Measurements from ENCODE around the gene SGPP2.

Gene SGPP2

DNA sequence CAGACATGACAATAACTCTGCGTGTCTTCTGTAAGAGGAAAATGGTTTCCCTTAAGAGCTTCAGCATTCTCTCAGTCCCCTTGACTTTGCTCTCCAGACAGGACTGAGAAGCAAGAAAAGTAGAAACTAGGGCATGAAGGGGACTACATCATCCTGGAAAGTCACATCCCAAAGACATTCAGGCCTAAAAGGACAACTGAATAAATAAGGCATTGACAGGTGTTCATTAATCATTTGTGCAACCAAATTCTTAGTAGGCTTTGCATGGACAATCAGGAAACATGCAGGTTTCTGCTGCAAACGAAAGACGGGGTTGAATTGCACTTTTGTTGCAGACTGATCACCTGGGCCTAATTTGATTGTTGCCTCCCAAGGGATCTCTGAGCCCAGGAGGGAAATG lies 1.2 kb upstream of the SGPP2 start:
- Histone ChIP-seq H3K4me3 (no peak overlapping the region), H3K27ac (no peak overlapping the region), H3K36me3 (no peaks in the 10 kb centered on the region), H3K9ac (no peak overlapping the region), H3K9me3 (replicated peaks in 1 of 11) (peaks cover 7 to 26% (median 19%) of the 10 kb centered on the region in 11 experiments; a peak in 21 of 22 replicates), H3K4me2 (no peak overlapping the region), H3K27me3 (no peaks in the 10 kb centered on the region), H3K4me1 (0 out of 20 replicates have a peak, but pooled peaks cover 0 to 7% (median 0%) of the 10 kb centered on the region in 10 experiments), H4K20me1 (no peaks in the 10 kb centered on the region)
- TF ChIP-seq Cebpa-rat (IDR thresholded peaks at IDR 0.05), result no peak

DNA sequence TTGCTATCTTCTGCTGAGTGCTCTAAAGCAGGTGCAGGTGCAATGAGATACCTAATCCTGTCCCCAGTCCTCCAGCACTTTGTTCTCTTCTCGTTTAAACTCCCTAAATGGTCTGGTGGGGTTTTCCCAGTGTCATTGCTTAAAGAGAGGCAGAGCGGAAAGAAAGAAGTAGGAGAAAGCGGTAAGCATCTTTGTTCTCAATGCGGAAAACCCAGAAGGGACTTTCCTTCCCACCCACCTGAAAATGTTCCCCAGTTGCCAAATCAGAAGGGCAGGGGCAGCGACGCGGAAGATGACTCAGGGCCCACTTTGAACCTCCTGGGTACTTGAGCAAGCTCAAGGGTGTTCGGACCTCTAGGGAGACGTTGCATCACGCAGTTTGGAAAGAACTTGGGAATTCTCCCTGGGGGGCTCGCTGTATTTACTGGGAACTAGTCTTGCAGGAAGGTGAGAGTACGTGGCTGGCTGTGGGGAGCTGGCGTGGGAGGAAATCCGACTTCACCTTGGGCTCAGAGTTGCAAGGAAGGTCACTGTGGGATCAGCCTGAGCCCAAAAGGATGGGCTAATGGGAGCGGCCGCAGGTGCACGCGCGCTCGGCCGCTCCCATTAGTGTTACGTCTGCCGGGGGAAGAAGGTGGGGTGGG lies 589 bp upstream of the SGPP2 start:
- no peak overlapping the region for H3K4me2 ChIP-seq
- no peak for TF ChIP-seq Cebpa-rat (IDR thresholded peaks at IDR 0.05)
- H3K9ac ChIP-seq, result no peak overlapping the region
- H3K27ac ChIP-seq, result no peak overlapping the region
- no peaks in the 10 kb centered on the region for H3K27me3 ChIP-seq
- H3K9me3 ChIP-seq (replicated peaks in 1 of 11), result peaks cover 7 to 26% (median 19%) of the 10 kb centered on the region in 11 experiments; a peak in 21 of 22 replicates
- H3K36me3 ChIP-seq, result no peaks in the 10 kb centered on the region
- H4K20me1 ChIP-seq, result no peaks in the 10 kb centered on the region
- 0 out of 20 replicates have a peak, but pooled peaks cover 0 to 7% (median 0%) of the 10 kb centered on the region in 10 experiments for H3K4me1 ChIP-seq
- no peak overlapping the region for H3K4me3 ChIP-seq

DNA sequence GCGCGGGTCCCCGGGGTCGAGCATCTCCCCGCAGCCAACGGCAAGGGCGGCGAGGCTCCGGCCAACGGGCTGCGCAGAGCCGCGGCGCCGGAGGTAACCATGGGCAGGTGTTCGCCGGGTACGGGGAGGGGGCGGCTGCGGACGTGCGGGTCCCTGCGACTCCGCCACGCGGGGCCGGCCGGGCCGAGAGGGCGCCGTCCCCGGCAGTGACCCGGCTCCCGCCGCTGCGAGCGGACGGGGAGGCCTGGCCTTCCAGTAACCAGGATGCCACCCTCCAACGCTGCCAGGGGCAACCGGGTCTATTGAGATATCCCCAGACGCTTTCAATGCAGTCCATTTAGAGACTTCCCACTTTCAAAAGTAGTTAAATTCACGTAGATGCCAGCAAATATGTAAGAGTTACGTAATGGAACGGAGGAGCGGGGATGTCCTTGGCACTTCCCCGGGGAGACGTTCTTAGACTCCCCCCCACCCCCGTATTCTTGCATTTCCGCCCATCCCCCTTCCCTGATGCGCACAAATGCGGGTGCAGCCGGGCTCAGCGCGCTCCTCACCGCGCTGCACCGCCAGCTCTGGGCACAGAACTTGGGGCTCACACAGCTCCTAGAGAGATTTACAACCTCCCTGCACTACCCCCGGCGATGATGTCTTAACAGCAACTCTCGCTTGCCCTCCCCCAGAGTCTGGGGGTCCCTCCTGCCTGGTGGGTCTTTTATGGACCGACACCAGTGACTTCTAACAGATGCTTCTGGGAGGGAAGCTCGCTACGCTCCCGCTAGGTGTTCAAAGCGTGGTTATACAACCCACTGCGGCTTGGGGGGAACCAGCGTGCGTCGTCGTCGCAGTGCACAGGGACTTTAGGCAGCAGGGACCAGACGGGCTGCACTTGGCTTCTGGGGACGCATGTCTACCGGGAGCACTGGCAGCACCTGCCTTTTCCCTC lies 657 bp downstream of the SGPP2 start:
- Histone ChIP-seq H3K27me3 (no peaks in the 10 kb centered on the region), H3K4me3 (no peak overlapping the region)

GRCh38 chr2:222427646-222428301 lies 3.4 kb downstream of the SGPP2 start:
- Histone ChIP-seq H3K4me2 (peak overlapping the region in 2 of 11 experiments; percentile 8 to 28; a peak in 1 of 22 replicates), H3K36me3 (no peaks in the 10 kb centered on the region), H3K9ac (no peak overlapping the region), H3K4me1 (0 out of 20 replicates have a peak, but pooled peaks cover 0 to 7% (median 0%) of the 10 kb centered on the region in 10 experiments), H3K27ac (no peak overlapping the region), H4K20me1 (no peaks in the 10 kb centered on the region), H3K4me3 (no peak overlapping the region), H3K27me3 (no peaks in the 10 kb centered on the region), H3K9me3 (replicated peaks in 1 of 11) (peaks cover 10 to 42% (median 20%) of the 10 kb centered on the region in 11 experiments; a peak in 21 of 22 replicates)
- no peak for TF ChIP-seq Cebpa-rat (IDR thresholded peaks at IDR 0.05)

More for the DNA sequence above, 657 bp downstream of the SGPP2 start:
- Histone ChIP-seq H3K9ac (no peak overlapping the region), H3K9me3 (replicated peaks in 1 of 11) (peaks cover 10 to 35% (median 20%) of the 10 kb centered on the region in 11 experiments; a peak in 21 of 22 replicates), H4K20me1 (no peaks in the 10 kb centered on the region), H3K4me1 (0 out of 20 replicates have a peak, but pooled peaks cover 0 to 7% (median 0%) of the 10 kb centered on the region in 10 experiments), H3K4me2 (no peak overlapping the region), H3K36me3 (no peaks in the 10 kb centered on the region), H3K27ac (no peak overlapping the region)
- TF ChIP-seq Cebpa-rat (IDR thresholded peaks at IDR 0.05), result no peak

DNA sequence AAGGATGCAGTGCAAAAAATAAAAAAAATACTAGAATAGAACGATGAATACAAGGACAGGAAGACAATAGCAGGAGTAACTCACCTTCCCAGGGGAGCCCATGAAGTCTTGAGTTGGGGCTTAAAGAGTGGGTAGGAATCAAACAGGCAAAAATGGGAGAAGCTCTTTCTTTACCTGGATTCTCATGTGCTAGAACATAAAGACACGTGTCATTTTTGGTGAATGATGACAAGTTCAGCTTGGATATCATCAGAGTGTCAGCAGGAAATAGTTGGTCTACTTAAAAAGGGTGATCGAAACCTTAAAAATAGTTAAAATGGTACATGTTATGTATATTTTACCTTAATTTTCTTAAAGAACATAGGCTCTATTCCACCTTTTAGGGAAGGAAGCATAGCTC lies 5.7 kb downstream of the SGPP2 start:
- TF ChIP-seq Cebpa-rat (IDR thresholded peaks at IDR 0.05), result no peak
- Histone ChIP-seq H3K4me2 (no peak overlapping the region), H3K4me3 (no peak overlapping the region), H3K27me3 (no peaks in the 10 kb centered on the region), H4K20me1 (no peaks in the 10 kb centered on the region), H3K9me3 (replicated peaks in 1 of 11) (peaks cover 0 to 23% (median 4%) of the 10 kb centered on the region in 11 experiments; a peak in 9 of 22 replicates), H3K36me3 (no peaks in the 10 kb centered on the region), H3K4me1 (peaks cover 0 to 21% (median 0%) of the 10 kb centered on the region in 10 experiments; a peak in 7 of 20 replicates), H3K27ac (no peak overlapping the region), H3K9ac (no peak overlapping the region)

DNA sequence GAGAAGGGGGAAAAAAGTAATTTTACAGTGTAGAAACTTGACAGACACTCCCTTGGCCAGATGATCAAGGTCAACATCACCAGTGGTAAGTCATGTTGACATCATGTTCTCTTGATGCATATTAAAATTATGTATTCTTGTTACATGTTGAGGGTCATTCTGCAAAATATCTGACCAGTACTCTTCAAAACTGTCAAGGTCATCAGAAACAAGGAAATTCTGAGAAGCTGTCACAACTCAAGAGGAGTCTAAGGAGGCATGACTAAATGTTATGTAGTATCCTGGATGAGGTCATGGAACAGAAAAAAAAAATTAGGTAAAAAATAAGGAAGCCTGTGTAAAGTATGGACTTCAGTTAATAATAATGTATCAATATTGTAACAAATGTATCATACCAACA lies 6.3 kb downstream of the SGPP2 start:
- Histone ChIP-seq H3K9ac (no peak overlapping the region), H3K9me3 (replicated peaks in 1 of 11) (peaks cover 0 to 18% (median 0%) of the 10 kb centered on the region in 11 experiments; a peak in 1 of 22 replicates), H3K4me1 (peaks cover 0 to 21% (median 0%) of the 10 kb centered on the region in 10 experiments; a peak in 7 of 20 replicates), H4K20me1 (no peaks in the 10 kb centered on the region), H3K36me3 (no peaks in the 10 kb centered on the region), H3K4me3 (no peak overlapping the region), H3K27ac (no peak overlapping the region), H3K27me3 (no peaks in the 10 kb centered on the region), H3K4me2 (no peak overlapping the region)
- TF ChIP-seq Cebpa-rat (IDR thresholded peaks at IDR 0.05), result no peak

DNA sequence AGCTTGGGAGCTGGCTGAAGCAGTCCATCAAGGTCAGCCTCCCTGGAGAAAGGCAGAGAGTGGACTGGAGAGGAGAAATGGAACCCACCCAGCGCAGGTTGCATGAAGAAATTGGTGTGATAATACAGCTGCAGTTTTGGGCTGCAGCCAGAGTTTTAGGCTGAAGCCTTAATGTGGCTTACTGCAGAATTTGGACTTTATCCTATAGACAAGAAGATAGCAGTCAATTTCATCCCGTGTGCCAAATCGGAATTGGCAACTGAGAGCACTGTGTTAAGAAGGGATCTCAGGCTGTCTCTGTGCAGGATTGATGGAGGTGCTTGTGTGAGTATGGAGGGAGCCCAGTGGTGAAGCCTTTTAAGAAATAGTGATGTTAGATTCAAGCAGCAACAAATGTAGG lies 7.5 kb downstream of the SGPP2 start:
- H4K20me1 ChIP-seq, result no peaks in the 10 kb centered on the region
- no peak overlapping the region for H3K27ac ChIP-seq
- H3K4me1 ChIP-seq, result peaks cover 0 to 21% (median 0%) of the 10 kb centered on the region in 10 experiments; a peak in 7 of 20 replicates
- no peaks in the 10 kb centered on the region for H3K36me3 ChIP-seq
- H3K27me3 ChIP-seq, result no peaks in the 10 kb centered on the region
- no peak overlapping the region for H3K4me3 ChIP-seq
- peaks cover 0 to 28% (median 3%) of the 10 kb centered on the region in 11 experiments; a peak in 2 of 22 replicates for H3K9me3 ChIP-seq (replicated peaks in 1 of 11)
- H3K4me2 ChIP-seq, result no peak overlapping the region
- no peak overlapping the region for H3K9ac ChIP-seq
- no peak for TF ChIP-seq Cebpa-rat (IDR thresholded peaks at IDR 0.05)

DNA sequence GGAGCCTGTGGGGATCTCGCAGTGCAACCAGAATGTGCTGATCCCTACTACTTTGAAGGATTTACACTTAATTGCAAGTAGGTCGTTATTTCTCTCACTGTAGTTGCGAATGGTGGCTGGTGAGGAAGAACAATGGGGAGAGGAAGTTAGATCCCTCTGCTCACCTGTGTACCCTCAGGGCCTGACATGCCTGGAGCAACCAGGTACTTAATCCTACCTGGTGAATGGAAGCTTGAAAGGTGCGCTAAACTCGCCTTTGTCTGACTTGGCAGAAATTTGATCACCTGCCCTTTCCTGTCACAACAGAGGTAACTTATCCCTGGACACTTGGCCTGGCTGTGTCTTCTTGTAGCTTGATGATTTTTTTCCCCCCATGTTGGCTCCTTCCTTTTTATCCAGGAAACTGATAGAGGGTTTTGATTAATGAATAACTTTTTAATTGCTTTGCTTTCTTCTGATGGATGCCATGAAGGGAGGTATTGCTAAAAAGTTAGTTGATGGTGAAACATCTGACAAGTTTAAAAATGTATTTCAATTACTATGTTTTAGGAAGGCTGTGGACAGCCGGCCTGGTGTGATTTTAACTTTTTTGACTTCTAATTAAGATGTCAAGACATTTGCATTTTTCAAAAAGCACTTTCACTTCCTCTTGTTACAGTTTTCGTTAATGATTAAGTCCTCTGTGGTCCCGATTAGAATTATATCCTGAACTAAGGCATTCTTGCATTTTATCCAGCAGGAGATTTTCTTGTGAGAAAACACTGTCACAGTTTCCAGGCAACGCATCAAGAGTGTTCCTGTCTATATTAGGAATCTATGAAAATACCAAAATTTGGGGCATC lies 9.2 kb downstream of the SGPP2 start:
- Histone ChIP-seq H3K4me3 (no peak overlapping the region), H3K9me3 (replicated peaks in 1 of 11) (peaks cover 0 to 28% (median 3%) of the 10 kb centered on the region in 11 experiments; a peak in 2 of 22 replicates), H3K4me2 (peak overlapping the region in 3 of 11 experiments; percentile 3 to 32 (median 5); a peak in 3 of 22 replicates), H3K9ac (no peak overlapping the region), H4K20me1 (no peaks in the 10 kb centered on the region), H3K4me1 (peaks cover 0 to 14% (median 0%) of the 10 kb centered on the region in 10 experiments; a peak in 7 of 20 replicates), H3K27me3 (no peaks in the 10 kb centered on the region), H3K36me3 (no peaks in the 10 kb centered on the region), H3K27ac (no peak overlapping the region)
- no peak for TF ChIP-seq Cebpa-rat (IDR thresholded peaks at IDR 0.05)

All from BLaER1 treated with 17β-estradiol and CSF1 and Interleukin-3, amounts not matched to agents 10 nM and 100 nM (cell line).